CD4-positive, alpha-beta T cell (primary cell): ENCODE measurements around the gene KCTD21. TPM values are rescaled to one million over a fixed set of nuclear protein-coding genes. Genes with fewer than 3 reads are reported as not detected.

ENCODE experiments used
- ATAC-seq: fragments of 200-7000 bp; cut with Tn5 transposase; one replicate; pipeline ENCODE4 v1.10.0; 2022; ENCODE audit warnings: mild to moderate bottlenecking; ENCODE audit not compliant: poor library complexity
- CTCF ChIA-PET: fragments of 350-600 bp; sonication (Branson Sonifier 250); formaldehyde crosslinking; loops from one replicate; lab custom pipeline; 2021; ENCODE audit warnings: antibody characterized with exemption, inconsistent platforms; lab: Charles Lee
- POLR2A ChIA-PET: fragments of 350-600 bp; sonication (Branson Sonifier 250); formaldehyde crosslinking; loops from one replicate; lab custom pipeline; 2021; ENCODE audit warnings: antibody characterized with exemption, inconsistent platforms; lab: Charles Lee
- DNase-seq, 14 experiments: peaks; one replicate each; pipeline ENCODE4 v3.0.0-alpha.2; 2013 to 2020; ENCODE audit warnings: mixed read lengths in 2 of 14
- H3K27ac ChIP-seq, 2 donors: one replicate each; pipeline versions ENCODE4 v1.5.1 to v1.7.0; 2013; ENCODE audit warnings: low read length in 2 of 2, low read depth in 1 of 2, mild to moderate bottlenecking in 1 of 2
- H3K27me3 ChIP-seq, 2 experiments: 1 replicate in 1 of 2; 2 replicates in 1 of 2; pipeline versions ENCODE4 v1.6.1 to v1.7.0; 2013; ENCODE audit warnings: low read length in 2 of 2, control low read depth in 1 of 2, mild to moderate bottlenecking in 1 of 2, moderate library complexity in 1 of 2; ENCODE audit not compliant: insufficient read depth in 2 of 2, control insufficient read depth in 1 of 2
- H3K36me3 ChIP-seq: one replicate; pipeline ENCODE4 v1.6.1; 2013; ENCODE audit warnings: low read length, control low read depth; ENCODE audit not compliant: insufficient read depth
- H3K4me1 ChIP-seq: one replicate; pipeline ENCODE4 v1.6.1; 2013; ENCODE audit warnings: low read length, control low read depth; ENCODE audit not compliant: insufficient read depth
- H3K4me3 ChIP-seq: one replicate; pipeline ENCODE4 v1.5.1; 2013; ENCODE audit warnings: mild to moderate bottlenecking, low read length, moderate library complexity
- H3K9me3 ChIP-seq, 2 experiments: 1 replicate in 1 of 2; 2 replicates in 1 of 2; pipeline versions ENCODE4 v1.6.1 to v1.7.0; 2013; ENCODE audit warnings: low read length in 2 of 2, mild to moderate bottlenecking in 2 of 2, control low read depth in 1 of 2, moderate library complexity in 1 of 2; ENCODE audit not compliant: control insufficient read depth in 1 of 2, insufficient read depth in 1 of 2
- H3K27ac Mint-ChIP-seq: one replicate; pipeline ENCODE4 v1.8.0; 2020; ENCODE audit warnings: mixed read lengths
- H3K27me3 Mint-ChIP-seq: one replicate; pipeline ENCODE4 v1.8.0; 2021; ENCODE audit warnings: mixed read lengths
- H3K36me3 Mint-ChIP-seq: one replicate; pipeline ENCODE4 v1.8.0; 2021; ENCODE audit warnings: low read depth, mixed read lengths
- H3K4me1 Mint-ChIP-seq: one replicate; pipeline ENCODE4 v1.8.0; 2021; ENCODE audit warnings: low read depth, mixed read lengths
- H3K4me3 Mint-ChIP-seq: one replicate; pipeline ENCODE4 v1.8.0; 2020; ENCODE audit warnings: mild to moderate bottlenecking, mixed read lengths
- H3K9me3 Mint-ChIP-seq: one replicate; pipeline ENCODE4 v1.8.0; 2020; ENCODE audit warnings: mixed read lengths
- intact Hi-C, 2 experiments: fragments of 100-400 bp; cut with DNase I in 1 of 2; cut with micrococcal nuclease in 1 of 2; formaldehyde crosslinking; loops; one replicate each; pipeline versions ENCODE4 v1.15.1 to v1.9.0; 2023 to 2025; cut with DNase I, micrococcal nuclease
- total RNA-seq, 174 experiments: library from RNA in 2 of 174; stranded (reverse) in 2 of 174; gene quantifications; one replicate each; pipeline ENCODE4 v1.2.3 and lab custom pipeline; 2021 to 2026
- TF ChIP-seq, protein P1 (sequence below): fragments of 200-600 bp; IDR thresholded peaks from one replicate; pipeline ENCODE4 v1.8.0; 2022; ENCODE audit warnings: antibody characterized with exemption, mild to moderate bottlenecking

Gene KCTD21
- total RNA-seq, 2 experiments from 2014 or later, result 3.5 to 6.5 TPM

DNA sequence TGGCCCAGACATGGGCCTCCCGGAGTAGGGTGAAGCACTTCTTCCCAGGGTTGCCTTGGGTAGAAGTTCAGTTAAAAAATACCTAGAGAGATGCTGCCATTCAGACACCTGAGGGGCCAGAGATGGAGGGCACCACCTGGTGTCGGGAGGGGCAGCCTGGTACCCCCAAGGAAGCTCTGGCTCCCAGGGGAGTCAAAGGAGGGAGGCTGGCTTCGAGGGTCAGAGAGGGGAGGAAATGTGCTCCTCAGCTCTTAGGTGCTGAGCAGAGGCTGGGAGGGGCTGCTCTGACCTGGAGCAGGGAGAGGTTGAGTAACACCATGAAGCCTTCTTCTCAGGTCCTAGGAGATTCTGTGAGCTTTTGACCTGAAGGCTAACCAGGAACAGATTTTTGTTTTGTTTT, 1.4 kb upstream of the KCTD21 start:
- peaks cover 27% of the 10 kb centered on the region for H3K36me3 Mint-ChIP-seq
- POLR2A ChIA-PET, result interaction anchor here (1.7 to 4.2 kb wide), 5 partner anchors 12 to 385 kb away, joined by 7 to 51 read pairs (median 22); partner anchors contain the start of genes ALG8, INTS4, NARS2 and NDUFC2
- no peaks in the 10 kb centered on the region for H3K27me3 Mint-ChIP-seq
- no peak for ATAC-seq
- H3K9me3 Mint-ChIP-seq, result no peaks in the 10 kb centered on the region
- H3K4me1 Mint-ChIP-seq, result peaks cover 68% of the 10 kb centered on the region
- Histone ChIP-seq H3K9me3 (no peaks in the 10 kb centered on the region), H3K27ac (no peak overlapping the region), H3K4me3 (peak overlapping the region; percentile 97), H3K27me3 (no peaks in the 10 kb centered on the region), H3K36me3 (no peaks in the 10 kb centered on the region), H3K4me1 (peaks cover 53% of the 10 kb centered on the region)
- peak overlapping the region; percentile 99 for H3K4me3 Mint-ChIP-seq
- peak overlapping the region; percentile 99 for H3K27ac Mint-ChIP-seq
- DNase-seq, result no peak
- TF ChIP-seq, protein P1, sequence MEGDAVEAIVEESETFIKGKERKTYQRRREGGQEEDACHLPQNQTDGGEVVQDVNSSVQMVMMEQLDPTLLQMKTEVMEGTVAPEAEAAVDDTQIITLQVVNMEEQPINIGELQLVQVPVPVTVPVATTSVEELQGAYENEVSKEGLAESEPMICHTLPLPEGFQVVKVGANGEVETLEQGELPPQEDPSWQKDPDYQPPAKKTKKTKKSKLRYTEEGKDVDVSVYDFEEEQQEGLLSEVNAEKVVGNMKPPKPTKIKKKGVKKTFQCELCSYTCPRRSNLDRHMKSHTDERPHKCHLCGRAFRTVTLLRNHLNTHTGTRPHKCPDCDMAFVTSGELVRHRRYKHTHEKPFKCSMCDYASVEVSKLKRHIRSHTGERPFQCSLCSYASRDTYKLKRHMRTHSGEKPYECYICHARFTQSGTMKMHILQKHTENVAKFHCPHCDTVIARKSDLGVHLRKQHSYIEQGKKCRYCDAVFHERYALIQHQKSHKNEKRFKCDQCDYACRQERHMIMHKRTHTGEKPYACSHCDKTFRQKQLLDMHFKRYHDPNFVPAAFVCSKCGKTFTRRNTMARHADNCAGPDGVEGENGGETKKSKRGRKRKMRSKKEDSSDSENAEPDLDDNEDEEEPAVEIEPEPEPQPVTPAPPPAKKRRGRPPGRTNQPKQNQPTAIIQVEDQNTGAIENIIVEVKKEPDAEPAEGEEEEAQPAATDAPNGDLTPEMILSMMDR, result no peak
- CTCF ChIA-PET, result interaction anchor here (1.4 to 2.8 kb wide), 3 partner anchors 11 to 375 kb away, joined by 3 to 15 read pairs (median 5); no protein-coding TSS in a partner anchor
- intact Hi-C loops, result loop anchor here (2.0 to 5.0 kb wide), 7 partner anchors 13 to 382 kb away; partner anchors contain the start of genes GAB2 (in 2 of the 2), AAMDC (in 1 of the 2), ALG8 (in 1 of the 2) and INTS4 (in 1 of the 2)

DNA sequence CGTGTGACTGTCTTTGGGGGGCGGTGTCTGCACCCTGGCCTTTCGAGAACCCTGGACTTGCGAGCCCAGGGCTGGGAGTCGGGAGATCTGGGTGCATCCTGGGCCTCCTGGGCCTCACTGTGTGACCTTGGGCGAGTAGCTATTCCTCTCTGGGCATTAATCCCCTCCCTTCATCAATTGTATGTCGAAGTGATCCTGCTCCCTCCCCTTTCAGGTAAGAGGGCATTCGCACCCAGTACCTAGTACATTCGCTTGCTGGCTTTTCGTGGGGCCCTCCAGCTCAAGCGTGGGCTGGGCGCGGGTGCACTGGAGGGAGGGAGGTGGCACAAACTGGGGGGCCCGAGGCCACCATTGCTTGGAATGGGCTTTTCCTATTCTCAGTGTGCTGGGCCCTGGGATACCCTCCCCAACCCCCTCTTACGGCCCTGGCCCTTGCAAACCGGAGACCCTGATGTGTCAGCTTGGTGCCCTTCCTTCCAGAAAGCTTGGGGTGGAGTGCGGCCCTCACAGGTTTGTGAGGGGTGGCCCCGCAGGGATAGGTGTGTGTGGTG, 823 bp upstream of the KCTD21 start:
- Histone ChIP-seq H3K9me3 (no peaks in the 10 kb centered on the region), H3K27ac (peak overlapping the region in 1 of 2 donors; percentile 86), H3K4me1 (peaks cover 53% of the 10 kb centered on the region), H3K27me3 (no peaks in the 10 kb centered on the region), H3K36me3 (no peaks in the 10 kb centered on the region), H3K4me3 (peak overlapping the region; percentile 97)
- H3K27ac Mint-ChIP-seq, result peak overlapping the region; percentile 99
- peaks cover 23% of the 10 kb centered on the region for H3K36me3 Mint-ChIP-seq
- peaks cover 62% of the 10 kb centered on the region for H3K4me1 Mint-ChIP-seq
- ChIA-PET POLR2A (interaction anchor here (0.5 to 4.2 kb wide), 8 partner anchors 9 to 385 kb away, joined by 3 to 51 read pairs (median 8); partner anchors contain the start of genes ALG8, GAB2, INTS4 and NARS2), CTCF (interaction anchor here (1.4 to 2.8 kb wide), 3 partner anchors 12 to 375 kb away, joined by 3 to 15 read pairs (median 5); no protein-coding TSS in a partner anchor)
- H3K27me3 Mint-ChIP-seq, result no peaks in the 10 kb centered on the region
- ATAC-seq, result no peak
- TF ChIP-seq, protein P1, result no peak
- intact Hi-C loops, result loop anchor here (2.0 to 5.0 kb wide), 6 partner anchors 14 to 383 kb away; partner anchors contain the start of genes GAB2 (in 2 of the 2), AAMDC (in 1 of the 2), ALG8 (in 1 of the 2) and INTS4 (in 1 of the 2)
- no peaks in the 10 kb centered on the region for H3K9me3 Mint-ChIP-seq
- no peak for DNase-seq
- peak overlapping the region; percentile 99 for H3K4me3 Mint-ChIP-seq

DNA sequence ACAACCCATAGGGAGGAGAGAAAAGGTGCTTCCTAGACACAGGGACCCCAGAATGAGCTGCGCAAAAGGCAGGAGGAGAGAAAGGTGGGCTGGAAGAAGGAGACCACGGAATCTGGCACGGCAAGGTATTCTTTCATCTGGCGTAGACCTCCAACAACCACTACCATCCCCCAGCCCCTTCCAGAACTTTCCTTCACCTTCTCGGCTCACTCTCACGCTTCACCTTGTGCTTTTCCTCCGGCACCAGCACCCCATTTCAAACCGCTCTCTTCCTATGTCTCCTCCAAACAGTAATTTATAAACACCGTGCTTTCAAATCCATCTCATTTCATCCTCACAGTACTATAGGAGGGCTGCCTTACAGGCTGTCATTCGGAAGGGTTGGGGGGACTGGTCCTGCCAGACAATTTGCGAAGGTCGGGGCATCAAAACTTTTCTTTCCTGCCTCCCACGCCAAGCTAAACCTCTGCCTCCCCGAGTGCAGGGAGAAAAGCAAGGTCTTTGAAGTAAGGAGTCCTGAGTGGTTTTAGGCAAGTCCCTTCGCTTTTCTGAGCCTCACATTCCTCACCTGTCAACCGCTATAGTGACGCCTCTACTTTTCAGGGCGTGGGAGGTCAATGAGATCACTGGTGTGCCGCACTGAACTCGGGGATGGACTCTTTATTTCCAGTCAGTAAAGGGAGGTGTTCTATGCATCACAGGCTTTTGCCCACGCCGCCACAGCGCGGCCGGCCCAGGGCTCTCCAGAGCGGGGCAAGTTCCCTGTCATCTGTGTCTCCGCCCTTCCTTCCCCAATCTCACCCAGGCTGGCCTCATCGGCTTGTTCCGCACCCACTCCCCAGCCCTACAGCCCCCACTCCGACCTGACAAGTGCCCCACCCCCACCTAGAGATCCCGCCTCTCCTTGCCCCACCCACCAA, 800 bp downstream of the KCTD21 start:
- ATAC-seq, result peak; percentile 63

More for the DNA sequence above, 800 bp downstream of the KCTD21 start:
- TF ChIP-seq, protein P1, result no peak
- Histone ChIP-seq H3K27me3 (no peaks in the 10 kb centered on the region), H3K36me3 (no peaks in the 10 kb centered on the region), H3K27ac (peak overlapping the region in 1 of 2 donors; percentile 86), H3K9me3 (no peaks in the 10 kb centered on the region), H3K4me1 (peaks cover 45% of the 10 kb centered on the region), H3K4me3 (peak overlapping the region; percentile 97)
- peaks cover 50% of the 10 kb centered on the region for H3K4me1 Mint-ChIP-seq
- no peaks in the 10 kb centered on the region for H3K27me3 Mint-ChIP-seq
- peak overlapping the region; percentile 99 for H3K4me3 Mint-ChIP-seq
- CTCF ChIA-PET, result interaction anchor here (1.2 to 2.8 kb wide), 4 partner anchors 9 to 230 kb away, joined by 3 to 15 read pairs (median 4); partner anchors contain the start of genes ALG8 and GAB2
- DNase-seq, result peak in 7 of 14 experiments; percentile 24 to 87 (median 69)
- H3K36me3 Mint-ChIP-seq, result peaks cover 20% of the 10 kb centered on the region
- intact Hi-C loops, result loop anchor here (1.0 to 5.0 kb wide), 9 partner anchors 15 to 385 kb away; partner anchors contain the start of genes ALG8 (in 2 of the 2), GAB2 (in 2 of the 2), INTS4 (in 2 of the 2) and AAMDC (in 1 of the 2)
- POLR2A ChIA-PET, result interaction anchor here (1.1 to 4.2 kb wide), 7 partner anchors 7 to 387 kb away, joined by 3 to 51 read pairs (median 9); partner anchors contain the start of genes ALG8, GAB2, INTS4 and NARS2
- no peaks in the 10 kb centered on the region for H3K9me3 Mint-ChIP-seq
- peak overlapping the region; percentile 99 for H3K27ac Mint-ChIP-seq
